Suprapubic skin (tissue), 4 donors: ENCODE results near the gene HSBP1. TPM values are rescaled to one million over a fixed set of nuclear protein-coding genes. Genes with fewer than 3 reads are reported as not detected.

Experiments used
- DNase-seq, 2 donors: peaks; one replicate each; pipeline ENCODE4 v3.0.0-alpha.2; 2019; ENCODE audit warnings: low spot score in 2 of 2
- H3K27ac ChIP-seq: fragments of 200-600 bp; sonication (generic); one replicate; pipeline ENCODE4 v1.5.1; 2019
- H3K27me3 ChIP-seq: fragments of 200-600 bp; sonication (generic); one replicate; pipeline ENCODE4 v1.5.1; 2019
- H3K36me3 ChIP-seq: fragments of 200-600 bp; sonication (generic); one replicate; pipeline ENCODE4 v1.5.1; 2019
- H3K4me1 ChIP-seq: fragments of 200-600 bp; sonication (generic); one replicate; pipeline ENCODE4 v1.5.1; 2019
- H3K4me3 ChIP-seq: fragments of 200-600 bp; sonication (generic); one replicate; pipeline ENCODE4 v1.5.1; 2019; ENCODE audit warnings: mild to moderate bottlenecking
- H3K9me3 ChIP-seq: fragments of 200-600 bp; sonication (generic); one replicate; pipeline ENCODE4 v1.5.1; 2019
- CTCF ChIP-seq, 2 donors: fragments of 200-600 bp in 1 of 2; fragments of 450-650 bp in 1 of 2; sonication (generic) in 1 of 2; IDR thresholded peaks; one replicate each; pipeline ENCODE4 v1.5.1; 2016 to 2019; ENCODE audit warnings: antibody characterized with exemption in 2 of 2, mild to moderate bottlenecking in 1 of 2, moderate library complexity in 1 of 2
- EP300 ChIP-seq: sonication (generic); formaldehyde crosslinking; IDR thresholded peaks from one replicate; pipeline ENCODE4 v1.6.1; 2017; ENCODE audit warnings: antibody characterized with exemption
- POLR2A ChIP-seq, 2 donors: fragments of 450-650 bp; IDR thresholded peaks; one replicate each; pipeline ENCODE4 v1.6.1; 2017; ENCODE audit warnings: antibody characterized with exemption in 2 of 2, mild to moderate bottlenecking in 2 of 2, moderate library complexity in 2 of 2
- POLR2AphosphoS5 ChIP-seq, 3 donors: sonication (generic); formaldehyde crosslinking; IDR thresholded peaks; one replicate each; pipeline ENCODE4 v1.6.1; 2017; ENCODE audit warnings: antibody characterized with exemption in 3 of 3
- WGBS: methylation state at CpG from one replicate; pipeline ENCODE4 v1.1.5; 2018; 5-methylcytosine and 5-hydroxymethylcytosine counted together
- total RNA-seq, 4 donors: library from RNA; depleted of rRNA; stranded (reverse); fragments of >200 nt; gene quantifications; one replicate each; pipeline ENCODE4 v1.1.0, GENCODE V29; 2016

HSBP1 gene
- total RNA-seq, 4 donors from 2014 or later: 13.4 to 22.0 (median 17.2) TPM

- Histone ChIP-seq H3K36me3 (no peaks in the 10 kb centered on the region), H3K9me3 (no peaks in the 10 kb centered on the region), H3K4me3 (no peak overlapping the region), H3K4me1 (no peaks in the 10 kb centered on the region), H3K27me3 (no peaks in the 10 kb centered on the region), H3K27ac (no peak overlapping the region)
- TF ChIP-seq EP300: no peak
- TF ChIP-seq POLR2AphosphoS5 (IDR thresholded peaks at IDR 0.05): no peak
- TF ChIP-seq POLR2A (IDR thresholded peaks at IDR 0.05): no peak
- no peak for TF ChIP-seq CTCF (IDR thresholded peaks at IDR 0.05)
- no peak for DNase-seq
- WGBS: 87% methylated on average over 10 of the region's 10 CpGs
These were observed 12.8 kb upstream of the HSBP1 start for GRCh38 chr16:83794860-83795554.

- 88% methylated on average over 9 of the region's 9 CpGs for WGBS
- no peaks in the 10 kb centered on the region for H3K36me3 ChIP-seq
- peaks cover 3% of the 10 kb centered on the region for H3K4me1 ChIP-seq
- no peaks in the 10 kb centered on the region for H3K27me3 ChIP-seq
- no peak for DNase-seq
- H3K9me3 ChIP-seq: no peaks in the 10 kb centered on the region
- H3K4me3 ChIP-seq: no peak overlapping the region
- no peak for TF ChIP-seq CTCF (IDR thresholded peaks at IDR 0.05)
- TF ChIP-seq EP300: no peak
- no peak for TF ChIP-seq POLR2AphosphoS5 (IDR thresholded peaks at IDR 0.05)
- TF ChIP-seq POLR2A (IDR thresholded peaks at IDR 0.05): no peak
- H3K27ac ChIP-seq: no peak overlapping the region
These were observed 10.8 kb upstream of the HSBP1 start for GRCh38 chr16:83797013-83797412.

- no peak for TF ChIP-seq CTCF (IDR thresholded peaks at IDR 0.05)
These were observed 8.4 kb upstream of the HSBP1 start for GRCh38 chr16:83799336-83799735.

GRCh38 chr16:83802135-83802534 is 5.6 kb upstream of the HSBP1 start:
- DNase-seq: no peak
- Histone ChIP-seq H3K4me1 (peaks cover 9% of the 10 kb centered on the region), H3K27me3 (no peaks in the 10 kb centered on the region), H3K36me3 (no peaks in the 10 kb centered on the region), H3K27ac (no peak overlapping the region), H3K9me3 (no peaks in the 10 kb centered on the region), H3K4me3 (peak overlapping the region; percentile 34)
- WGBS: 3% methylated on average over 6 of the region's 6 CpGs
- no peak for TF ChIP-seq EP300

More at GRCh38 chr16:83799336-83799735, 8.4 kb upstream of the HSBP1 start:
- Histone ChIP-seq H3K4me3 (no peak overlapping the region), H3K9me3 (no peaks in the 10 kb centered on the region), H3K27ac (no peak overlapping the region), H3K27me3 (no peaks in the 10 kb centered on the region), H3K36me3 (no peaks in the 10 kb centered on the region), H3K4me1 (peaks cover 9% of the 10 kb centered on the region)
- WGBS: 80% methylated on average over 1 of the region's 1 CpG
- no peak for DNase-seq

- Histone ChIP-seq H3K27ac (no peak overlapping the region), H3K27me3 (no peaks in the 10 kb centered on the region), H3K9me3 (no peaks in the 10 kb centered on the region), H3K4me3 (peak overlapping the region; percentile 34), H3K4me1 (peaks cover 13% of the 10 kb centered on the region), H3K36me3 (no peaks in the 10 kb centered on the region)
- TF ChIP-seq POLR2AphosphoS5 (IDR thresholded peaks at IDR 0.05) (no peak), POLR2A (IDR thresholded peaks at IDR 0.05) (no peak), CTCF (IDR thresholded peaks at IDR 0.05) (no peak), EP300 (no peak)
- 29% methylated on average over 10 of the region's 11 CpGs for WGBS
- no peak for DNase-seq
These were observed 5.1 kb upstream of the HSBP1 start for GRCh38 chr16:83802554-83803205.
